Measurements from ENCODE around the gene NF1. TPM values are rescaled to one million over a fixed set of nuclear protein-coding genes. Genes with fewer than 3 reads are reported as not detected.
"Not testable (repeated sequence)": the region's sequence is repeated elsewhere in the genome, so short reads cannot be mapped to it uniquely, and the experiment has no call there.

NF1 gene
- total RNA-seq, 4 donors from 2014 or later: 66.8 to 106 (median 95.6) TPM

DNA sequence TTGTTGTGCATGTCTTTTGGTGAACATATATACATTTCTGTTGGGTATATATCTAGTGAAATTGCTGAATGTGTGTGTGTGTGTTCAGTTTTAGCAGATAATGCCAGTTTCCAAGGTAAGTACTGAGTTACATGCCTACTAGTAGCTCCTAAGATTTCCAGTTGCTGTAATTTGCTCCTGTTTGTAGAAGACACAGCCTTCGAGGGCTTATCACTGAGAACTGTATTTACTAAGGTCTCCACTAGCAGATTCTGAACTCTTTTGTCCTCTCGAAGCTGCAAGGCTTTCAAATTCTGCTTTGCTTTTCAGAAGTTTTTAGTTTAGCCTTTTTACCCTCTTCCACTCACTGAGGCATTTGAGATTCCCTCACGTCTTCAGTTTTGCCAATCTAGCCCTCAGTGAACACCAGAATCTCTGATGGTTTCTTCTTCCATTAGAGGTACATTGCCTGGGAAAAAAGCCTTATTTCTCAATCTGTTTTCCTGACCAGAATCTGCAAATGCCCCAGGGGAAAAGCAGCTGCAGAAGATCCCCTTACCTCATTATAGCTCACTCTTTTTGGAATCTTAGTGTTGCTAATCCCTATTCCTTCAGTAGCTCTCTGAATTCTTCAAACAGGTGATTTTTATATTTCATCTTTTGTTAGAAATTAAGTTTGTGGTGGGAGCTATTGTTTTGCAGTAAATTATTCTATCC lies 52.9 kb downstream of the NF1 start:
- no peaks in the 10 kb centered on the region for H3K36me3 ChIP-seq
- no peak overlapping the region for H3K4me3 ChIP-seq
- no peak for DNase-seq
- no peaks in the 10 kb centered on the region for H3K27me3 ChIP-seq
- H3K4me1 ChIP-seq: no peaks in the 10 kb centered on the region
- TF ChIP-seq POLR2A (IDR thresholded peaks at IDR 0.05): no peak
- no peak for TF ChIP-seq CTCF (IDR thresholded peaks at IDR 0.05)
- no peak overlapping the region for H3K27ac ChIP-seq
- no peaks in the 10 kb centered on the region for H3K9me3 ChIP-seq

- Histone ChIP-seq H3K4me1 (no peaks in the 10 kb centered on the region), H3K27ac (no peak overlapping the region), H3K27me3 (no peaks in the 10 kb centered on the region), H3K36me3 (no peaks in the 10 kb centered on the region), H3K9me3 (no peaks in the 10 kb centered on the region), H3K4me3 (no peak overlapping the region)
- TF ChIP-seq POLR2A (IDR thresholded peaks at IDR 0.05): no peak
- DNase-seq: no peak
Measured at GRCh38 chr17:31148205-31148604, 53.4 kb downstream of the NF1 start.

- no peaks in the 10 kb centered on the region for H3K9me3 ChIP-seq
- TF ChIP-seq POLR2A (IDR thresholded peaks at IDR 0.05) (no peak), CTCF (IDR thresholded peaks at IDR 0.05) (no peak)
- DNase-seq: no peak
- no peak overlapping the region for H3K4me3 ChIP-seq
- no peaks in the 10 kb centered on the region for H3K27me3 ChIP-seq
- H3K36me3 ChIP-seq: peaks cover 0 to 12% (median 0%) of the 10 kb centered on the region in 3 donors
- no peak overlapping the region for H3K27ac ChIP-seq
- H3K4me1 ChIP-seq: no peaks in the 10 kb centered on the region
Measured at GRCh38 chr17:31152271-31152670, 57.5 kb downstream of the NF1 start.

DNA sequence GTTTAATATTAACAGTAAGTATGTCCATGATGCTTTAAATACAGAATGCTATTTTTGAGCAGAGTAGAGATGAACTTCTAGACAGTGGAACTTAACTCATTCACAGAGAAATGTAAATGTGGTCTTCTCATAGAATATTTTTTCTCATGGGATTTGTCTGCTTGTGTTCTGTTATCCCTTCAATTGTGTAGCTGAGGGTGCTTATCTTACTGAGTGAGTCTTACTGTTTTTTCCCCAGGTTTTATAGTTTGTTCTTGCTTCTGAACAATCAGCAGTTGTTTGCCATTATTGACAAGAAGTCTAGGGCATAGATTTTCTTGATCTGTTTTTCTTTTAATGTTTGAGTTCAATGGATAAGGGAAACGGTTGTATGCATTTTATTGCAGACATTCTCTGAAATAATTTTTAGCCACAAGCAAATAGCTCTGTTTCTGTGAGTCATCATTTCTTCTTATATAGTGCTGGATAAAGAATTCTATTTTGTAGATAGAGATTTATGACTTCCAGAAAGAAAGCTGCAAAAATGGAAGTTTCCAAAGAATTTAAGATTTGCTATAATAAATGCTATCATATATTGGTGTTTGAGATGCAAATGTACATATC lies 60.5 kb downstream of the NF1 start:
- no peak overlapping the region for H3K27ac ChIP-seq
- peaks cover 0 to 12% (median 0%) of the 10 kb centered on the region in 3 donors for H3K36me3 ChIP-seq
- no peaks in the 10 kb centered on the region for H3K27me3 ChIP-seq
- H3K4me3 ChIP-seq: no peak overlapping the region
- no peak for DNase-seq
- TF ChIP-seq CTCF (IDR thresholded peaks at IDR 0.05) (no peak), POLR2A (IDR thresholded peaks at IDR 0.05) (no peak)
- H3K4me1 ChIP-seq: no peaks in the 10 kb centered on the region
- H3K9me3 ChIP-seq: no peaks in the 10 kb centered on the region

DNA sequence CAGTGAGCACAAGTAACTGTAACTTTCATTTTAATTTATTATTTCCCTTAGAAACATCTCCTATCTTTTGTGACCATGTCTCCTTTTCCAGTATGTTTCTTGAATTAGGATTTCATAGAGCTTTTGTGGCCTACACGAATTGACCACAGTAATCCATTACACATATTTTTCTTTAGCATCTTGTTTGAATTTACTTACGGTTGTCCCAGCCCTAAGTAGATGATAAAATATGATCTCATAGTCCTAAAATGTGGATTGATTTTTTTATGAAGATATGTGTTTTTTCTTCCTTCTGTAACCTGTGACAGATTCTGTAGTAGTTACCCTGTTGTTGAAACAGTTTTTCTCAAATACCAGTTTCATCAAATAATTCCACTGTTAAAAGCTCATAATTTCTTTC lies 61.5 kb downstream of the NF1 start:
- H3K27ac ChIP-seq: no peak overlapping the region
- no peak for TF ChIP-seq CTCF (IDR thresholded peaks at IDR 0.05)
- no peak for TF ChIP-seq POLR2A (IDR thresholded peaks at IDR 0.05)
- peaks cover 0 to 12% (median 0%) of the 10 kb centered on the region in 3 donors for H3K36me3 ChIP-seq
- no peak for DNase-seq
- no peak overlapping the region for H3K4me3 ChIP-seq
- H3K27me3 ChIP-seq: no peaks in the 10 kb centered on the region
- no peaks in the 10 kb centered on the region for H3K9me3 ChIP-seq
- no peaks in the 10 kb centered on the region for H3K4me1 ChIP-seq

DNA sequence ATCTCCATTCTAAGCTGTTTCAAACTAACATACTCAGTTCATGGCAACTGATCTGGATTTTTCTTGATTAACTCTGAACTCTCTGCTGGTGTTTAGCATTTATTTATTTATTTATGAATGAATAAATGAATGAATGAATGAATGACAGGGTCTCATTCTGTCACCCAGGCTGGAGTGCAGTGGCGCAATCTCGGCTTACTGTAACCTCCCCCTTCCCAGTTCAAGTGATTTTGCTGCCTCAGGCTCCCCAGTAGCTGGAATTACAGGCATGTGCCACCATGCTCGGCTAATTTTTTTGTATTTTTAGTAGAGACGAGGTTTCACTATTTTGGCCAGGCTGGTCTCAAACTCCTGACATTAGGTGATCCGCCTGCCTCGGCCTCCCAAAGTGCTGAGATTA lies 62.1 kb downstream of the NF1 start:
- H3K4me1 ChIP-seq, H3K27ac ChIP-seq, H3K9me3 ChIP-seq, H3K27me3 ChIP-seq, DNase-seq, H3K4me3 ChIP-seq: not testable (repeated sequence)
- peaks cover 0 to 12% (median 0%) of the 10 kb centered on the region in 3 donors for H3K36me3 ChIP-seq

Data from Peyer's patch (tissue), 4 donors.